Measurements from ENCODE around the gene EYA2.

DNA sequence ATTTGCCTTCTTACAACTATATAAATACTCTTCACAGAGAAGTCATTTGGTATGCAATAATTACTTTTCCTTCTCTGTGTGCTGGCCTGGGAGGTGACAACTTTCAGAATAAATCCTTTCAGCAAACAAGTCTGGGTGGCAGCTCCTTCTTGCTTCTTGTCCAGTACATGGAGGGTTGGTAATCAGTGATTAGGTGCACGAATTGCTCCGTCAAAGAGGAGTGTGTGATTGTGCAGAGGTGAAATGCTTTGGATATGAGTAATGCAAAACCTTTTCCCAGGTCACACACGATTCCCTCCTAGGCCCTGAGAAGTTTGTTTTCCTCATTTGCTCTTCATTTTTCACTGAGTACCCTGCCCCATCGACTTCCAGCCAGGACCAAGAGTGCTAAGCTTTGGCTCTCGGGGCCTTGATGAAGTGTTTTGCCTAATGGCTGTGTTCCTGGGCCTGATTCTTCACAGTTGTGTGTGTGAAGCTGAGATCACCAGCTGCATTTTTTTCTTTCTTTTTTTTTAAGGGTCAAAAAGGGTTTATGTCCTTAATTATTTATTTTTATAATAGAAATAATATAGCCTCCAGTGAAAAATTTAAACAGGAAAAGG is 245.4 kb downstream of the EYA2 start:
- TF ChIP-seq EZH2phosphoT487 (IDR thresholded peaks at IDR 0.05; ENCODE audit: borderline replicate concordance, low read length) (no peak), EZH2 (IDR thresholded peaks at IDR 0.05; ENCODE audit: low read length, unreplicated experiment) (no peak)
- TF ChIP-seq, protein P1, sequence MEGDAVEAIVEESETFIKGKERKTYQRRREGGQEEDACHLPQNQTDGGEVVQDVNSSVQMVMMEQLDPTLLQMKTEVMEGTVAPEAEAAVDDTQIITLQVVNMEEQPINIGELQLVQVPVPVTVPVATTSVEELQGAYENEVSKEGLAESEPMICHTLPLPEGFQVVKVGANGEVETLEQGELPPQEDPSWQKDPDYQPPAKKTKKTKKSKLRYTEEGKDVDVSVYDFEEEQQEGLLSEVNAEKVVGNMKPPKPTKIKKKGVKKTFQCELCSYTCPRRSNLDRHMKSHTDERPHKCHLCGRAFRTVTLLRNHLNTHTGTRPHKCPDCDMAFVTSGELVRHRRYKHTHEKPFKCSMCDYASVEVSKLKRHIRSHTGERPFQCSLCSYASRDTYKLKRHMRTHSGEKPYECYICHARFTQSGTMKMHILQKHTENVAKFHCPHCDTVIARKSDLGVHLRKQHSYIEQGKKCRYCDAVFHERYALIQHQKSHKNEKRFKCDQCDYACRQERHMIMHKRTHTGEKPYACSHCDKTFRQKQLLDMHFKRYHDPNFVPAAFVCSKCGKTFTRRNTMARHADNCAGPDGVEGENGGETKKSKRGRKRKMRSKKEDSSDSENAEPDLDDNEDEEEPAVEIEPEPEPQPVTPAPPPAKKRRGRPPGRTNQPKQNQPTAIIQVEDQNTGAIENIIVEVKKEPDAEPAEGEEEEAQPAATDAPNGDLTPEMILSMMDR (conservative IDR thresholded peaks at IDR 0.05; ENCODE audit: low read depth, low read length) = no peak
